OCI-LY3 (cell line): ENCODE results near the gene MAD1L1.

Experiments
- H2AFZ ChIP-seq: fragments of 200-600, 300-600 bp; shearing (Covaris generic); 2 replicates; pipeline ENCODE4 v1.6.0; 2014; ENCODE audit warnings: antibody characterized with exemption, low read depth, low read length
- H3K27ac ChIP-seq: fragments of 200-600, 300-600 bp; sonication (generic); 2 replicates; pipeline ENCODE4 v1.5.1; 2014; ENCODE audit warnings: mild to moderate bottlenecking, low read length, moderate library complexity, mixed read lengths
- H3K27me3 ChIP-seq: fragments of 200-600, 300-600 bp; sonication (generic); 2 replicates; pipeline ENCODE4 v1.6.1; 2014; ENCODE audit warnings: low read depth, low read length, mixed read lengths
- H3K36me3 ChIP-seq: fragments of 200-600, 300-600 bp; sonication (generic); replicated peaks from 2 replicates; pipeline ENCODE3; 2014; ENCODE audit warnings: low read depth, low read length, mixed read lengths
- H3K4me1 ChIP-seq: fragments of 300-600, 200-600 bp; sonication (generic); 2 replicates; pipeline ENCODE4 v1.6.1; 2014; ENCODE audit warnings: low read length, mixed read lengths
- H3K4me2 ChIP-seq: fragments of 200-600, 300-600 bp; sonication (generic); 2 replicates; pipeline ENCODE4 v1.6.1; 2014; ENCODE audit warnings: low read length, mixed read lengths
- H3K4me3 ChIP-seq: fragments of 300-600, 200-600 bp; sonication (generic); 2 replicates; pipeline ENCODE4 v1.5.1; 2014; ENCODE audit warnings: antibody characterized with exemption, mild to moderate bottlenecking, low read length, moderate library complexity
- H3K79me2 ChIP-seq: fragments of 300-600, 200-600 bp; shearing (Covaris generic); 2 replicates; pipeline ENCODE4 v1.6.1; 2014; ENCODE audit warnings: mild to moderate bottlenecking, low read length, mixed read lengths
- H3K9ac ChIP-seq: fragments of 300-600, 200-600 bp; shearing (Covaris generic); 2 replicates; pipeline ENCODE4 v1.6.0; 2014; ENCODE audit warnings: mild to moderate bottlenecking, low read length, moderate library complexity
- H3K9me3 ChIP-seq: fragments of 200-600, 300-600 bp; shearing (Covaris generic); 2 replicates; pipeline ENCODE4 v1.6.1; 2014; ENCODE audit warnings: low read length, mixed read lengths; ENCODE audit not compliant: insufficient read depth
- H4K20me1 ChIP-seq: fragments of 200-600, 300-600 bp; sonication (generic); 2 replicates; pipeline ENCODE4 v1.6.1; 2016; ENCODE audit warnings: low read length, mixed read lengths; ENCODE audit not compliant: insufficient read depth
- EZH2phosphoT487 ChIP-seq: fragments of 200-600 bp; shearing (Covaris generic); IDR thresholded peaks from 2 replicates; pipeline ENCODE4 v1.6.1; 2018; ENCODE audit warnings: antibody characterized with exemption, mixed run types, low read depth
- TF ChIP-seq, protein P1 (sequence below): fragments of 200-600, 300-600 bp; sonication (generic); IDR thresholded peaks from 2 replicates; pipeline ENCODE4 v1.5.1; 2014; ENCODE audit warnings: antibody characterized with exemption, low read length, low read depth

Gene MAD1L1

GRCh38 chr7:2016761-2017480 lies 215.8 kb downstream of the MAD1L1 start:
- TF ChIP-seq EZH2phosphoT487, result no peak
- TF ChIP-seq, protein P1, sequence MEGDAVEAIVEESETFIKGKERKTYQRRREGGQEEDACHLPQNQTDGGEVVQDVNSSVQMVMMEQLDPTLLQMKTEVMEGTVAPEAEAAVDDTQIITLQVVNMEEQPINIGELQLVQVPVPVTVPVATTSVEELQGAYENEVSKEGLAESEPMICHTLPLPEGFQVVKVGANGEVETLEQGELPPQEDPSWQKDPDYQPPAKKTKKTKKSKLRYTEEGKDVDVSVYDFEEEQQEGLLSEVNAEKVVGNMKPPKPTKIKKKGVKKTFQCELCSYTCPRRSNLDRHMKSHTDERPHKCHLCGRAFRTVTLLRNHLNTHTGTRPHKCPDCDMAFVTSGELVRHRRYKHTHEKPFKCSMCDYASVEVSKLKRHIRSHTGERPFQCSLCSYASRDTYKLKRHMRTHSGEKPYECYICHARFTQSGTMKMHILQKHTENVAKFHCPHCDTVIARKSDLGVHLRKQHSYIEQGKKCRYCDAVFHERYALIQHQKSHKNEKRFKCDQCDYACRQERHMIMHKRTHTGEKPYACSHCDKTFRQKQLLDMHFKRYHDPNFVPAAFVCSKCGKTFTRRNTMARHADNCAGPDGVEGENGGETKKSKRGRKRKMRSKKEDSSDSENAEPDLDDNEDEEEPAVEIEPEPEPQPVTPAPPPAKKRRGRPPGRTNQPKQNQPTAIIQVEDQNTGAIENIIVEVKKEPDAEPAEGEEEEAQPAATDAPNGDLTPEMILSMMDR, result no peak
- no peak overlapping the region for H3K4me3 ChIP-seq
- no peak overlapping the region for H3K4me2 ChIP-seq
- H3K36me3 ChIP-seq, result no peaks in the 10 kb centered on the region
- H3K27ac ChIP-seq, result no peak overlapping the region
- H3K9ac ChIP-seq, result no peak overlapping the region
- H3K79me2 ChIP-seq, result no peaks in the 10 kb centered on the region
- H3K27me3 ChIP-seq, result no peaks in the 10 kb centered on the region
- H3K4me1 ChIP-seq, result no peaks in the 10 kb centered on the region
- H3K9me3 ChIP-seq, result no peaks in the 10 kb centered on the region
- no peaks in the 10 kb centered on the region for H4K20me1 ChIP-seq
- H2AFZ ChIP-seq, result no peak overlapping the region

DNA sequence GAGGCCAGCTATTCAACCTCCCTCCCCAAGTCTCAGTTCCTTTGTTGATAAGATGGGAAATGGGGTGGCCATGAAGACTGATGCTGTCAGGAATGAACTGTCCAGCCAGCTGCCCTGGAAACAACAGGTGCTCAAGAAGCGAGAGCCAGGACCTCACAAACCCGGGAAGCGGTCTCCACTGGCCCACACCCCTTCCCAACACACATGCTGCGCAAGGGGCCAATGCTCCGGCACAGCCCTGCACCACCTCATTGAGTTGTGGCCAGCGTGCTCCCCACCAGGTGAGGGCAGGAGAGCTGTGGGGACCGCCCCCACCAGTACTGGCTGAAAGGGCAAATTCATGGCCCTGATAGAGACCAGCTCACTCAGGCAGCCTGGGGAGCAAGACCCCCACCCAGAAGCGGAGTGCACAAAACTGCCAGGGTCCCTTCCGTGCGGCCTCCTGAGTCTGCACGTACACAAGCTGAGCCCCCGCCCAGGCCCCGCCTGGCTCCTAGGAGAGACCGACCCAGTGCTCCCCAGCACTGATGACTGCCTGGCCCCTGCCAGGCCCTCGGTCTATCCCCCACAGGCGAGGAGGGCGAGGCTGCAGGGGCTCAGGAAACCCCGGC lies 216.6 kb downstream of the MAD1L1 start:
- H3K9me3 ChIP-seq, result no peaks in the 10 kb centered on the region
- no peak overlapping the region for H3K27ac ChIP-seq
- H3K79me2 ChIP-seq, result no peaks in the 10 kb centered on the region
- TF ChIP-seq, protein P1, result no peak
- no peak for TF ChIP-seq EZH2phosphoT487
- H3K4me3 ChIP-seq, result no peak overlapping the region
- H3K4me1 ChIP-seq, result no peaks in the 10 kb centered on the region
- H3K36me3 ChIP-seq, result no peaks in the 10 kb centered on the region
- H3K27me3 ChIP-seq, result no peaks in the 10 kb centered on the region
- no peak overlapping the region for H3K9ac ChIP-seq
- no peak overlapping the region for H2AFZ ChIP-seq
- H3K4me2 ChIP-seq, result no peak overlapping the region
- H4K20me1 ChIP-seq, result no peaks in the 10 kb centered on the region

- Histone ChIP-seq H2AFZ (no peak overlapping the region), H3K4me2 (no peak overlapping the region), H3K9ac (no peak overlapping the region), H3K79me2 (no peaks in the 10 kb centered on the region), H3K27ac (no peak overlapping the region), H4K20me1 (no peaks in the 10 kb centered on the region), H3K4me1 (no peaks in the 10 kb centered on the region), H3K27me3 (no peaks in the 10 kb centered on the region), H3K4me3 (no peak overlapping the region), H3K36me3 (no peaks in the 10 kb centered on the region), H3K9me3 (no peaks in the 10 kb centered on the region)
- TF ChIP-seq, protein P1, result no peak
- TF ChIP-seq EZH2phosphoT487, result no peak
Measured at GRCh38 chr7:2015251-2015871, 217.4 kb downstream of the MAD1L1 start.
